Keratinocyte (primary cell): ENCODE measurements around the gene RUSC1. TPM values are rescaled to one million over a fixed set of nuclear protein-coding genes. Genes with fewer than 3 reads are reported as not detected.

ENCODE experiments used
- DNase-seq: peaks from one replicate; pipeline ENCODE4 v3.0.0-alpha.2; 2011; ENCODE audit warnings: low read depth, missing footprints, low spot score
- FAIRE-seq: peaks from 2 replicates; lab custom pipeline; 2011; peaks lifted over from hg19 to GRCh38; lab: Jason Lieb, UNC
- H2AFZ ChIP-seq: 2 replicates; pipeline ENCODE4 v1.6.0; 2012; ENCODE audit warnings: low read length, control low read depth, inconsistent platforms; ENCODE audit not compliant: control insufficient read depth
- H3K27ac ChIP-seq: 2 replicates; pipeline ENCODE4 v1.5.1; 2011; ENCODE audit warnings: low read length; ENCODE audit not compliant: control insufficient read depth, insufficient read depth
- H3K27me3 ChIP-seq: 3 replicates; pipeline ENCODE4 v1.6.0; 2011; ENCODE audit warnings: low read length; ENCODE audit not compliant: control insufficient read depth, insufficient read depth; ENCODE audit errors: extremely low read depth
- H3K36me3 ChIP-seq, 2 experiments: 2 replicates in 1 of 2; 3 replicates in 1 of 2; pipeline ENCODE4 v1.5.1; 2011; ENCODE audit warnings: low read length in 2 of 2, mild to moderate bottlenecking in 1 of 2; ENCODE audit not compliant: control insufficient read depth in 2 of 2, insufficient read depth in 2 of 2; ENCODE audit errors: extremely low read depth in 1 of 2
- H3K4me1 ChIP-seq: 3 replicates; pipeline ENCODE4 v1.5.1; 2011; ENCODE audit warnings: low read length; ENCODE audit not compliant: control insufficient read depth, insufficient read depth; ENCODE audit errors: extremely low read depth
- H3K4me2 ChIP-seq: 3 replicates; pipeline ENCODE4 v1.6.0; 2011; ENCODE audit warnings: low read depth, low read length; ENCODE audit not compliant: control insufficient read depth, insufficient read depth; ENCODE audit errors: extremely low read depth
- H3K4me3 ChIP-seq, 3 experiments: fragments of 200-600 bp in 1 of 3; sonication (generic) in 1 of 3; 2 replicates in 2 of 3; 3 replicates in 1 of 3; pipeline ENCODE4 v1.5.1; 2011 to 2016; ENCODE audit warnings: low read length in 3 of 3, mild to moderate bottlenecking in 3 of 3, control low read depth in 2 of 3, inconsistent platforms in 1 of 3, low read depth in 1 of 3, mixed read lengths in 1 of 3, mixed run types in 1 of 3, moderate library complexity in 1 of 3; ENCODE audit not compliant: control insufficient read depth in 2 of 3, insufficient read depth in 2 of 3; ENCODE audit errors: extremely low read depth in 1 of 3
- H3K79me2 ChIP-seq: 2 replicates; pipeline ENCODE4 v1.6.0; 2012; ENCODE audit warnings: low read length; ENCODE audit not compliant: control insufficient read depth, insufficient read depth
- H3K9ac ChIP-seq: 3 replicates; pipeline ENCODE4 v1.6.0; 2011; ENCODE audit warnings: low read length; ENCODE audit not compliant: control insufficient read depth, insufficient read depth; ENCODE audit errors: extremely low read depth
- H3K9me1 ChIP-seq: 3 replicates; pipeline ENCODE4 v1.6.0; 2011; ENCODE audit warnings: low read length; ENCODE audit not compliant: control insufficient read depth, insufficient read depth; ENCODE audit errors: extremely low read depth
- H3K9me3 ChIP-seq: 2 replicates; pipeline ENCODE4 v1.5.1; 2012; ENCODE audit warnings: low read depth, low read length; ENCODE audit not compliant: control insufficient read depth
- H4K20me1 ChIP-seq: 3 replicates; pipeline ENCODE4 v1.6.0; 2011; ENCODE audit warnings: low read length; ENCODE audit not compliant: control insufficient read depth, insufficient read depth; ENCODE audit errors: extremely low read depth
- CTCF ChIP-seq, 3 experiments: IDR thresholded peaks in 1 of 3; conservative IDR thresholded peaks in 1 of 3; optimal IDR thresholded peaks in 1 of 3; 2 replicates in 2 of 3; 3 replicates in 1 of 3; pipeline versions ENCODE3 to v1.5.1; 2011; ENCODE audit warnings: low read length in 3 of 3, mild to moderate bottlenecking in 3 of 3, moderate library complexity in 2 of 3, control low read depth in 1 of 3, inconsistent platforms in 1 of 3; ENCODE audit not compliant: insufficient read depth in 2 of 3; ENCODE audit errors: extremely low read depth in 1 of 3
- EZH2 ChIP-seq: IDR thresholded peaks from one replicate; pipeline ENCODE4 v1.6.1; 2012; ENCODE audit warnings: inconsistent platforms, mild to moderate bottlenecking, low read length, moderate library complexity
- dilution Hi-C: fragments of 300-500 bp; cut with MboI; formaldehyde crosslinking; loops from one replicate; pipeline ENCODE4 v1.7.0; 2020; ENCODE audit warnings: low sequenced_read_pairs; ENCODE audit not compliant: extremely low pct_ligation_motif_present
- polyA plus RNA-seq, 5 experiments: library from polyadenylated mRNA; depleted of rRNA in 3 of 5; stranded (reverse) in 3 of 5; stranded (forward) in 1 of 5; unstranded in 1 of 5; fragments of >200 nt; gene quantifications; 1 replicate in 1 of 5; 2 replicates in 3 of 5; 3 replicates in 1 of 5; pipeline versions ENCODE4 v1.2.1 to v1.2.3, GENCODE V29; 2011 to 2012; ENCODE audit warnings: missing spikeins in 2 of 5, low read depth in 1 of 5, low replicate concordance in 1 of 5

RUSC1 gene
- polyA plus RNA-seq, 1 donor (not counting 4 experiments of a cell fraction or from before 2014, with no cell fraction given): 32.8 TPM

- Histone ChIP-seq H3K36me3 (peaks cover 16 to 30% of the 10 kb centered on the region in 2 experiments), H3K9ac (peak overlapping the region; percentile 82), H3K4me3 (peak overlapping the region; percentile 78 to 90 (median 82)), H3K9me3 (no peaks in the 10 kb centered on the region), H3K27ac (peak overlapping the region; percentile 84), H3K79me2 (peaks cover 16% of the 10 kb centered on the region), H3K9me1 (no peaks in the 10 kb centered on the region), H3K4me2 (peak overlapping the region; percentile 96), H4K20me1 (peaks cover 10% of the 10 kb centered on the region), H2AFZ (peak overlapping the region; percentile 60), H3K4me1 (peaks cover 17% of the 10 kb centered on the region), H3K27me3 (no peaks in the 10 kb centered on the region)
- dilution Hi-C loops: no loop called here
- no peak for TF ChIP-seq EZH2
- TF ChIP-seq CTCF (optimal IDR thresholded peaks at IDR 0.05 in 1 of 3, IDR thresholded peaks at IDR 0.05 in 1 of 3, conservative IDR thresholded peaks at IDR 0.05 in 1 of 3; ENCODE audit: extremely low read depth in 1 of 3, insufficient read depth in 2 of 3, low read length in 3 of 3): peak; percentile 38 to 76 (median 71)
- DNase-seq (no peak), FAIRE-seq (no peak)
These were observed 4.3 kb downstream of the RUSC1 start for GRCh38 chr1:155324717-155325602.

GRCh38 chr1:155325603-155325893 is 4.9 kb downstream of the RUSC1 start:
- Histone ChIP-seq H3K9ac (peak overlapping the region; percentile 82), H3K36me3 (peaks cover 17 to 29% of the 10 kb centered on the region in 2 experiments), H3K27ac (no peak overlapping the region), H3K27me3 (no peaks in the 10 kb centered on the region), H3K4me2 (peak overlapping the region; percentile 96), H3K4me3 (peak overlapping the region; percentile 78 to 90 (median 82)), H3K9me3 (no peaks in the 10 kb centered on the region), H3K4me1 (peaks cover 15% of the 10 kb centered on the region), H3K79me2 (peaks cover 16% of the 10 kb centered on the region), H3K9me1 (no peaks in the 10 kb centered on the region), H4K20me1 (peaks cover 7% of the 10 kb centered on the region), H2AFZ (no peak overlapping the region)
- DNase-seq (no peak), FAIRE-seq (no peak)
- TF ChIP-seq CTCF (optimal IDR thresholded peaks at IDR 0.05 in 1 of 3, IDR thresholded peaks at IDR 0.05 in 1 of 3, conservative IDR thresholded peaks at IDR 0.05 in 1 of 3; ENCODE audit: extremely low read depth in 1 of 3, insufficient read depth in 2 of 3, low read length in 3 of 3) (no peak), EZH2 (no peak)
- dilution Hi-C loops: no loop called here
